ENCODE data around the gene OR6C70. TPM values are rescaled to one million over a fixed set of nuclear protein-coding genes. Genes with fewer than 3 reads are reported as not detected.

OR6C70 gene
- total and polyA plus RNA-seq, 2 of the 13 experiments (the other 11 are each of a cell fraction or from before 2014, with no cell fraction given) = not detected

DNA sequence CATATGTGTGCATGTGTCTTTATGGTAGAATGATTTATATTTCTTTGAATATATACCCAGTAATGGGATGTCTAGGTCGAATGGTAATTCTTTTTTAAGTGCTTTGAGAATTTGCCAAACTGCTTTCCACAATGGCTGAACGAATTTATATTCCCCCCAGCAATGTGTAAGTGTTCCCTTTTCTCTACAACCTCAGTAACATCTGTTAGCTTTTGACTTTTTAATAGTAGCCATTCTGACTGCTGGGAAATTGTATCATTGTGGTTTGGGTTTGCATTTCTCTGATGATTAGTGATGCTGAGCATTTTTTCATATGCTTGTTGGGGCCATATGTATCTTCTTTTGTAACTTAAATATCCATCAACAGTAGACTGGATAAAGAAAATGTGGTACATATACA is 31.7 kb upstream of the OR6C70 start:
- ATAC-seq (no peak), FAIRE-seq (no peak), DNase-seq (ENCODE audit: low spot score) (no peak)
- WGBS (ENCODE audit: low lambda C conversion rate) = 75% methylated on average over 2 of the region's 2 CpGs
- Histone ChIP-seq H3K9me3 (ENCODE audit: low read length) (no peaks in the 10 kb centered on the region), H3K9ac (ENCODE audit: insufficient read depth, low read depth, low read length) (no peak overlapping the region), H3K27ac (ENCODE audit: extremely low read length, insufficient read depth, low read length) (no peak overlapping the region), H3K4me2 (ENCODE audit: low read depth, low read length) (no peak overlapping the region), H3K36me3 (replicated peaks in 1 of 2; ENCODE audit: control insufficient read depth in 1 of 2, insufficient read depth in 2 of 2, low read length in 2 of 2) (no peaks in the 10 kb centered on the region), H3K27me3 (ENCODE audit: control insufficient read depth in 1 of 2, insufficient read depth in 2 of 2, low read length in 2 of 2) (no peaks in the 10 kb centered on the region), H4K20me1 (ENCODE audit: insufficient read depth, low read length) (no peaks in the 10 kb centered on the region), H3K4me3 (replicated peaks in 1 of 3; ENCODE audit: insufficient read depth in 1 of 3, low read depth in 2 of 3, low read length in 3 of 3) (no peak overlapping the region), H3K79me2 (ENCODE audit: insufficient read depth, low read length) (no peaks in the 10 kb centered on the region), H3K4me1 (ENCODE audit: insufficient read depth, low read length) (peaks cover 49% of the 10 kb centered on the region), H2AFZ (ENCODE audit: low read length) (no peak overlapping the region)
- POLR2A ChIA-PET = no interaction called here
- BruUV-seq (replicated peaks) = no TSS peak
- intact Hi-C loops (cut with micrococcal nuclease; ENCODE audit: unreplicated experiment) (loop anchor here (5.0 kb wide), 1 partner anchor 54 kb away; no protein-coding TSS in a partner anchor), in situ Hi-C loops (cut with HindIII; ENCODE audit: extremely low pct_ligation_motif_present, low pct_unique_long_range_greater_than_20kb) (no loop called here)
- CTCF ChIA-PET (ENCODE audit: low intra/inter-chr PET ratio, low total read pairs) = no interaction called here
- TF ChIP-seq ZNF737 (CRISPR knock-in tag; IDR thresholded peaks at IDR 0.05; ENCODE audit: borderline replicate concordance) = no peak
- TF ChIP-seq, protein P1, sequence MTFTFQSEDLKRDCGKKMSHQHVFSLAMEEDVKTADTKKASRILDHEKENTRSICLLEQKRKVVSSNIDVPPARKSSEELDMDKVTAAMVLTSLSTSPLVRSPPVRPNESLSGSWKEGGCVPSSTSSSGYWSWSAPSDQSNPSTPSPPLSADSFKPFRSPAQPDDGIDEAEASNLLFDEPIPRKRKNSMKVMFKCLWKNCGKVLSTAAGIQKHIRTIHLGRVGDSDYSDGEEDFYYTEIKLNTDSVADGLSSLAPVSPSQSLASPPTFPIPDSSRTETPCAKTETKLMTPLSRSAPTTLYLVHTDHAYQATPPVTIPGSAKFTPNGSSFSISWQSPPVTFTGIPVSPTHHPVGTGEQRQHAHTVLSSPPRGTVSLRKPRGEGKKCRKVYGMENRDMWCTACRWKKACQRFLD (CRISPR knock-in tag; IDR thresholded peaks at IDR 0.05; ENCODE audit: borderline replicate concordance) = no peak
- TF ChIP-seq JUNB (CRISPR knock-in tag; IDR thresholded peaks at IDR 0.05; ENCODE audit: borderline replicate concordance) = no peak
- TF ChIP-seq ZNF225 (CRISPR knock-in tag; IDR thresholded peaks at IDR 0.05) = no peak
- no peak for TF ChIP-seq REPIN1 (CRISPR knock-in tag; IDR thresholded peaks at IDR 0.05; ENCODE audit: borderline replicate concordance, low read depth)
- TF ChIP-seq ZC3H13 (CRISPR knock-in tag; IDR thresholded peaks at IDR 0.05) = no peak
- TF ChIP-seq, protein P2, sequence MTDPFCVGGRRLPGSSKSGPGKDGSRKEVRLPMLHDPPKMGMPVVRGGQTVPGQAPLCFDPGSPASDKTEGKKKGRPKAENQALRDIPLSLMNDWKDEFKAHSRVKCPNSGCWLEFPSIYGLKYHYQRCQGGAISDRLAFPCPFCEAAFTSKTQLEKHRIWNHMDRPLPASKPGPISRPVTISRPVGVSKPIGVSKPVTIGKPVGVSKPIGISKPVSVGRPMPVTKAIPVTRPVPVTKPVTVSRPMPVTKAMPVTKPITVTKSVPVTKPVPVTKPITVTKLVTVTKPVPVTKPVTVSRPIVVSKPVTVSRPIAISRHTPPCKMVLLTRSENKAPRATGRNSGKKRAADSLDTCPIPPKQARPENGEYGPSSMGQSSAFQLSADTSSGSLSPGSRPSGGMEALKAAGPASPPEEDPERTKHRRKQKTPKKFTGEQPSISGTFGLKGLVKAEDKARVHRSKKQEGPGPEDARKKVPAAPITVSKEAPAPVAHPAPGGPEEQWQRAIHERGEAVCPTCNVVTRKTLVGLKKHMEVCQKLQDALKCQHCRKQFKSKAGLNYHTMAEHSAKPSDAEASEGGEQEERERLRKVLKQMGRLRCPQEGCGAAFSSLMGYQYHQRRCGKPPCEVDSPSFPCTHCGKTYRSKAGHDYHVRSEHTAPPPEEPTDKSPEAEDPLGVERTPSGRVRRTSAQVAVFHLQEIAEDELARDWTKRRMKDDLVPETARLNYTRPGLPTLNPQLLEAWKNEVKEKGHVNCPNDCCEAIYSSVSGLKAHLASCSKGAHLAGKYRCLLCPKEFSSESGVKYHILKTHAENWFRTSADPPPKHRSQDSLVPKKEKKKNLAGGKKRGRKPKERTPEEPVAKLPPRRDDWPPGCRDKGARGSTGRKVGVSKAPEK (CRISPR knock-in tag; IDR thresholded peaks at IDR 0.05; ENCODE audit: borderline replicate concordance) = no peak
- TF ChIP-seq SIN3B (IDR thresholded peaks at IDR 0.05; ENCODE audit: low read length) = no peak
- TF ChIP-seq, protein P3, sequence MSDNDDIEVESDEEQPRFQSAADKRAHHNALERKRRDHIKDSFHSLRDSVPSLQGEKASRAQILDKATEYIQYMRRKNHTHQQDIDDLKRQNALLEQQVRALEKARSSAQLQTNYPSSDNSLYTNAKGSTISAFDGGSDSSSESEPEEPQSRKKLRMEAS (IDR thresholded peaks at IDR 0.05) = no peak
- TF ChIP-seq, protein P4, sequence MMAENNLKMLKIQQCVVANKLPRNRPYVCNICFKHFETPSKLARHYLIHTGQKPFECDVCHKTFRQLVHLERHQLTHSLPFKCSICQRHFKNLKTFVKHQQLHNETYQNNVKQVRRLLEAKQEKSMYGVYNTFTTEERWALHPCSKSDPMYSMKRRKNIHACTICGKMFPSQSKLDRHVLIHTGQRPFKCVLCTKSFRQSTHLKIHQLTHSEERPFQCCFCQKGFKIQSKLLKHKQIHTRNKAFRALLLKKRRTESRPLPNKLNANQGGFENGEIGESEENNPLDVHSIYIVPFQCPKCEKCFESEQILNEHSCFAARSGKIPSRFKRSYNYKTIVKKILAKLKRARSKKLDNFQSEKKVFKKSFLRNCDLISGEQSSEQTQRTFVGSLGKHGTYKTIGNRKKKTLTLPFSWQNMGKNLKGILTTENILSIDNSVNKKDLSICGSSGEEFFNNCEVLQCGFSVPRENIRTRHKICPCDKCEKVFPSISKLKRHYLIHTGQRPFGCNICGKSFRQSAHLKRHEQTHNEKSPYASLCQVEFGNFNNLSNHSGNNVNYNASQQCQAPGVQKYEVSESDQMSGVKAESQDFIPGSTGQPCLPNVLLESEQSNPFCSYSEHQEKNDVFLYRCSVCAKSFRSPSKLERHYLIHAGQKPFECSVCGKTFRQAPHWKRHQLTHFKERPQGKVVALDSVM (CRISPR knock-in tag; IDR thresholded peaks at IDR 0.05) = no peak
- TF ChIP-seq HNRNPK (IDR thresholded peaks at IDR 0.05; ENCODE audit: low read depth, low read length, poor library complexity, severe bottlenecking) = no peak
- TF ChIP-seq, protein P5, sequence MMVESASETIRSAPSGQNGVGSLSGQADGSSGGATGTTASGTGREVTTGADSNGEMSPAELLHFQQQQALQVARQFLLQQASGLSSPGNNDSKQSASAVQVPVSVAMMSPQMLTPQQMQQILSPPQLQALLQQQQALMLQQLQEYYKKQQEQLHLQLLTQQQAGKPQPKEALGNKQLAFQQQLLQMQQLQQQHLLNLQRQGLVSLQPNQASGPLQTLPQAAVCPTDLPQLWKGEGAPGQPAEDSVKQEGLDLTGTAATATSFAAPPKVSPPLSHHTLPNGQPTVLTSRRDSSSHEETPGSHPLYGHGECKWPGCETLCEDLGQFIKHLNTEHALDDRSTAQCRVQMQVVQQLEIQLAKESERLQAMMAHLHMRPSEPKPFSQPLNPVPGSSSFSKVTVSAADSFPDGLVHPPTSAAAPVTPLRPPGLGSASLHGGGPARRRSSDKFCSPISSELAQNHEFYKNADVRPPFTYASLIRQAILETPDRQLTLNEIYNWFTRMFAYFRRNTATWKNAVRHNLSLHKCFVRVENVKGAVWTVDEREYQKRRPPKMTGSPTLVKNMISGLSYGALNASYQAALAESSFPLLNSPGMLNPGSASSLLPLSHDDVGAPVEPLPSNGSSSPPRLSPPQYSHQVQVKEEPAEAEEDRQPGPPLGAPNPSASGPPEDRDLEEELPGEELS (CRISPR knock-in tag; IDR thresholded peaks at IDR 0.05) = no peak
- TF ChIP-seq ZNF644 (CRISPR knock-in tag; IDR thresholded peaks at IDR 0.05; ENCODE audit: low read depth) = no peak
- TF ChIP-seq CENPX (CRISPR knock-in tag; IDR thresholded peaks at IDR 0.05) = no peak
- no peak for TF ChIP-seq MYNN (CRISPR knock-in tag; IDR thresholded peaks at IDR 0.05; ENCODE audit: low read depth)
- no peak for TF ChIP-seq RAD21 (CRISPR knock-in tag; IDR thresholded peaks at IDR 0.05)
- TF ChIP-seq ARNTL (CRISPR knock-in tag; IDR thresholded peaks at IDR 0.05) = no peak
- no peak for TF ChIP-seq MTF2 (CRISPR knock-in tag; IDR thresholded peaks at IDR 0.05; ENCODE audit: borderline replicate concordance)
